HEK293 (cell line): ENCODE data around the gene BBS12.

Experiments used
- CTCF ChIA-PET: fragments of 350-600 bp; formaldehyde crosslinking; extraction: SDS; loops from one replicate; lab custom pipeline; 2021; ENCODE audit warnings: antibody characterized with exemption; lab: Yijun Ruan, JAX
- POLR2A ChIA-PET: fragments of 300-600 bp; formaldehyde crosslinking; extraction: SDS; loops from one replicate; lab custom pipeline; 2020; ENCODE audit warnings: antibody characterized with exemption, inconsistent platforms; lab: Yijun Ruan, JAX
- H3K27ac ChIP-seq: fragments of 200-500 bp; sonication (Bioruptor generic); 2 replicates; pipeline ENCODE4 v1.5.1; 2014; ENCODE audit warnings: low read depth, low read length, control low read depth, inconsistent platforms; ENCODE audit errors: extremely low read depth
- H3K36me3 ChIP-seq, 2 experiments: fragments of 200-500 bp in 1 of 2; sonication (Bioruptor generic) in 1 of 2; 1 replicate in 1 of 2; 2 replicates in 1 of 2; pipeline ENCODE4 v1.5.1; 2014 to 2017; ENCODE audit warnings: inconsistent platforms in 2 of 2, low read length in 2 of 2; ENCODE audit not compliant: control insufficient read depth in 2 of 2, insufficient read depth in 1 of 2
- H3K4me1 ChIP-seq: fragments of 200-500 bp; sonication (Bioruptor generic); 2 replicates; pipeline ENCODE4 v1.5.1; 2014; ENCODE audit warnings: mild to moderate bottlenecking, low read length, inconsistent platforms; ENCODE audit not compliant: control insufficient read depth, insufficient read depth
- H3K4me3 ChIP-seq: 2 replicates; pipeline ENCODE4 v1.5.1; 2011; ENCODE audit warnings: low read depth, mild to moderate bottlenecking, control low read depth, low read length, moderate library complexity
- H3K9me3 ChIP-seq: fragments of 200-500 bp; sonication (Bioruptor generic); 2 replicates; pipeline ENCODE4 v1.5.1; 2014; ENCODE audit warnings: low read depth, low read length, inconsistent platforms; ENCODE audit not compliant: control insufficient read depth, insufficient read depth
- BCL11A ChIP-seq: fragments of 450-650 bp; formaldehyde crosslinking; IDR thresholded peaks from 2 replicates; pipeline ENCODE4 v1.5.1; 2016; ENCODE audit warnings: low read depth, missing biosample characterization, missing genetic modification characterization
- IKZF3 ChIP-seq: fragments of 450-650 bp; IDR thresholded peaks from 2 replicates; pipeline ENCODE4 v1.5.0; 2018; ENCODE audit warnings: missing biosample characterization, mild to moderate bottlenecking, missing genetic modification characterization, moderate library complexity
- MZF1 ChIP-seq: fragments of 450-650 bp; formaldehyde crosslinking; IDR thresholded peaks from 2 replicates; pipeline ENCODE4 v1.5.1; 2017; ENCODE audit warnings: missing biosample characterization, missing genetic modification characterization, borderline replicate concordance
- ZNF174 ChIP-seq: fragments of 450-650 bp; formaldehyde crosslinking; IDR thresholded peaks from 2 replicates; pipeline ENCODE4 v1.5.0; 2017; ENCODE audit warnings: missing biosample characterization, mild to moderate bottlenecking, missing genetic modification characterization
- ZNF221 ChIP-seq: fragments of 450-650 bp; formaldehyde crosslinking; IDR thresholded peaks from 2 replicates; pipeline ENCODE4 v1.5.1; 2017; ENCODE audit warnings: missing biosample characterization, missing genetic modification characterization, borderline replicate concordance
- ZNF324 ChIP-seq: fragments of 450-650 bp; formaldehyde crosslinking; IDR thresholded peaks from 2 replicates; pipeline ENCODE4 v1.5.1; 2016; ENCODE audit warnings: missing biosample characterization, missing genetic modification characterization
- ZNF341 ChIP-seq: fragments of 450-650 bp; formaldehyde crosslinking; IDR thresholded peaks from 2 replicates; pipeline ENCODE4; 2016; ENCODE audit warnings: low read depth, missing biosample characterization, missing genetic modification characterization
- ZNF549 ChIP-seq: fragments of 450-650 bp; IDR thresholded peaks from 2 replicates; pipeline ENCODE4 v1.5.1; 2018; ENCODE audit warnings: missing biosample characterization, missing genetic modification characterization, mild to moderate bottlenecking, inconsistent platforms, moderate library complexity
- ZNF626 ChIP-seq: fragments of 450-650 bp; sonication (Bioruptor Pico); formaldehyde crosslinking; IDR thresholded peaks from 2 replicates; pipeline ENCODE4 v1.5.1; 2018; ENCODE audit warnings: missing biosample characterization, missing genetic modification characterization, inconsistent platforms
- ZNF629 ChIP-seq: fragments of 450-650 bp; formaldehyde crosslinking; IDR thresholded peaks from 2 replicates; pipeline ENCODE4 v1.5.1; 2017; ENCODE audit warnings: missing biosample characterization, missing genetic modification characterization
- ZNF830 ChIP-seq: fragments of 450-650 bp; IDR thresholded peaks from 2 replicates; pipeline ENCODE4 v1.5.0; 2018; ENCODE audit warnings: missing biosample characterization, missing genetic modification characterization, low read depth, mild to moderate bottlenecking, moderate library complexity
- TF ChIP-seq, protein P1 (sequence below): fragments of 450-650 bp; formaldehyde crosslinking; IDR thresholded peaks from 2 replicates; pipeline ENCODE4 v1.5.1; 2016; ENCODE audit warnings: missing biosample characterization, missing genetic modification characterization
- TF ChIP-seq, protein P2 (sequence below): fragments of 450-650 bp; formaldehyde crosslinking; IDR thresholded peaks from 2 replicates; pipeline ENCODE4 v1.5.1; 2016; ENCODE audit warnings: missing biosample characterization, missing genetic modification characterization
- TF ChIP-seq, protein P3 (sequence below): fragments of 450-650 bp; formaldehyde crosslinking; IDR thresholded peaks from 2 replicates; pipeline ENCODE4 v1.5.1; 2017; ENCODE audit warnings: missing biosample characterization, missing genetic modification characterization
- TF ChIP-seq, protein P4 (sequence below): fragments of 450-650 bp; formaldehyde crosslinking; IDR thresholded peaks from 2 replicates; pipeline ENCODE4 v1.5.1; 2016; ENCODE audit warnings: missing biosample characterization, missing genetic modification characterization
- TF ChIP-seq, protein P5 (sequence below): fragments of 450-650 bp; formaldehyde crosslinking; IDR thresholded peaks from 2 replicates; pipeline ENCODE4 v1.5.1; 2016; ENCODE audit warnings: missing biosample characterization, missing genetic modification characterization
- TF ChIP-seq, protein P6 (sequence below): fragments of 450-650 bp; formaldehyde crosslinking; IDR thresholded peaks from 2 replicates; pipeline ENCODE4 v1.5.1; 2016; ENCODE audit warnings: missing biosample characterization, missing genetic modification characterization
- TF ChIP-seq, protein P7 (sequence below): fragments of 450-650 bp; formaldehyde crosslinking; IDR thresholded peaks from 2 replicates; pipeline ENCODE4 v1.5.1; 2016; ENCODE audit warnings: missing biosample characterization, missing genetic modification characterization, borderline replicate concordance
- TF ChIP-seq, protein P8 (sequence below): fragments of 450-650 bp; formaldehyde crosslinking; IDR thresholded peaks from 2 replicates; pipeline ENCODE4 v1.5.1; 2017; ENCODE audit warnings: missing biosample characterization, mild to moderate bottlenecking, missing genetic modification characterization, moderate library complexity

BBS12 gene

DNA sequence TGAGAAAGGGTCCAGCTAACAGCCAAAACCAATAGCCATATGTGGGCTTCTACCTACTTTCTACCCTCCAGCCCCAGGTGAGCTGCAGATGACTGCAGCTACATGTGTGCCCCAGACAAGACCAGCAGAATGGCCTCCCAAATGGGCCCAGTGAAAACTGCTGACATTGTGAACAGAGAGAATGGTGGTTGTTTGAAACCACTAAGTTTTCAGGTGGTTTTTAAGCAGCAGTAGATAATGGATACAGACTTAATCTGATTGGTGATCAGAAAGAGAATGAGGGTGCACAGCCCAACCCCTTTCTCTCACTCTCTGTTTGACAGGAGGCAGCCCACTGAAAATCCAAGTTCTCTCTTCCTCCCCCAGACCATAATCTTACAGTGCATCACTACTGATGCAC, 42.5 kb upstream of the BBS12 start:
- no peaks in the 10 kb centered on the region for H3K4me1 ChIP-seq
- ChIA-PET POLR2A (no interaction called here), CTCF (no interaction called here)
- no peak overlapping the region for H3K4me3 ChIP-seq
- no peak for TF ChIP-seq ZNF830 (tag by site-specific recombination)
- TF ChIP-seq, protein P1, sequence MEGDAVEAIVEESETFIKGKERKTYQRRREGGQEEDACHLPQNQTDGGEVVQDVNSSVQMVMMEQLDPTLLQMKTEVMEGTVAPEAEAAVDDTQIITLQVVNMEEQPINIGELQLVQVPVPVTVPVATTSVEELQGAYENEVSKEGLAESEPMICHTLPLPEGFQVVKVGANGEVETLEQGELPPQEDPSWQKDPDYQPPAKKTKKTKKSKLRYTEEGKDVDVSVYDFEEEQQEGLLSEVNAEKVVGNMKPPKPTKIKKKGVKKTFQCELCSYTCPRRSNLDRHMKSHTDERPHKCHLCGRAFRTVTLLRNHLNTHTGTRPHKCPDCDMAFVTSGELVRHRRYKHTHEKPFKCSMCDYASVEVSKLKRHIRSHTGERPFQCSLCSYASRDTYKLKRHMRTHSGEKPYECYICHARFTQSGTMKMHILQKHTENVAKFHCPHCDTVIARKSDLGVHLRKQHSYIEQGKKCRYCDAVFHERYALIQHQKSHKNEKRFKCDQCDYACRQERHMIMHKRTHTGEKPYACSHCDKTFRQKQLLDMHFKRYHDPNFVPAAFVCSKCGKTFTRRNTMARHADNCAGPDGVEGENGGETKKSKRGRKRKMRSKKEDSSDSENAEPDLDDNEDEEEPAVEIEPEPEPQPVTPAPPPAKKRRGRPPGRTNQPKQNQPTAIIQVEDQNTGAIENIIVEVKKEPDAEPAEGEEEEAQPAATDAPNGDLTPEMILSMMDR (tag by site-specific recombination): no peak
- TF ChIP-seq ZNF341: no peak
- no peak for TF ChIP-seq ZNF324 (tag by site-specific recombination)
- H3K9me3 ChIP-seq: no peaks in the 10 kb centered on the region
- no peak overlapping the region for H3K27ac ChIP-seq
- no peaks in the 10 kb centered on the region for H3K36me3 ChIP-seq

DNA sequence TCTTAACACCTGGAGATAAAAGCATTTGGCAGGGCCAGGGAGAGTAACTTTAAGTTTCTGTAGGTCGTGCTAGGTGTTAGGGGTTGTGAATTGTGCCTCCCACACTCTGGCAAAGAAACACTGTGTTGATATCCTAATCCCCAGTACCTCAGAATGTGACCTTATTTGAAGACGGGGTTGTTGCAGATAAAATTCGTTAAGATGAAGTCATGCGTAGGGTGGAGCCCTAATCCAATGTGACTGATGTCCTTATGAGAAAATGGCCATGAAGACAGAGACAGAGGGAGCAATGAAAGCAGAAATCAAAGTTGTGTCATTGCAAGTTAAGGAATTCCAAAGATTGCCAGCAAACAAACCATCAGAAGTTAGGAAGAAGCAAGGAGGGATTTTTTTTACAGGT, 40.5 kb upstream of the BBS12 start:
- Histone ChIP-seq H3K36me3 (no peaks in the 10 kb centered on the region), H3K9me3 (no peaks in the 10 kb centered on the region), H3K27ac (no peak overlapping the region), H3K4me1 (no peaks in the 10 kb centered on the region), H3K4me3 (no peak overlapping the region)
- CTCF ChIA-PET: interaction anchor here (0.6 kb wide), 1 partner anchor 26 kb away, joined by 3 read pairs; no protein-coding TSS in a partner anchor
- POLR2A ChIA-PET: no interaction called here
- TF ChIP-seq, protein P2, sequence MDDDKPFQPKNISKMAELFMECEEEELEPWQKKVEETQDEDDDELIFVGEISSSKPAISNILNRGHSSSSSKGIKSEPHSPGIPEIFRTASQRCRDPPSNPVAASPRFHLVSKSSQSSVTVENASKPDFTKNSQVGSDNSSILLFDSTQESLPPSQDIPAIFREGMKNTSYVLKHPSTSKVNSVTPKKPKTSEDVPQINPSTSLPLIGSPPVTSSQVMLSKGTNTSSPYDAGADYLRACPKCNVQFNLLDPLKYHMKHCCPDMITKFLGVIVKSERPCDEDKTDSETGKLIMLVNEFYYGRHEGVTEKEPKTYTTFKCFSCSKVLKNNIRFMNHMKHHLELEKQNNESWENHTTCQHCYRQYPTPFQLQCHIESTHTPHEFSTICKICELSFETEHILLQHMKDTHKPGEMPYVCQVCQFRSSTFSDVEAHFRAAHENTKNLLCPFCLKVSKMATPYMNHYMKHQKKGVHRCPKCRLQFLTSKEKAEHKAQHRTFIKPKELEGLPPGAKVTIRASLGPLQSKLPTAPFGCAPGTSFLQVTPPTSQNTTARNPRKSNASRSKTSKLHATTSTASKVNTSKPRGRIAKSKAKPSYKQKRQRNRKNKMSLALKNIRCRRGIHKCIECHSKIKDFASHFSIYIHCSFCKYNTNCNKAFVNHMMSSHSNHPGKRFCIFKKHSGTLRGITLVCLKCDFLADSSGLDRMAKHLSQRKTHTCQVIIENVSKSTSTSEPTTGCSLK (tag by site-specific recombination): no peak
- no peak for TF ChIP-seq ZNF549 (tag by site-specific recombination)
- TF ChIP-seq, protein P3, sequence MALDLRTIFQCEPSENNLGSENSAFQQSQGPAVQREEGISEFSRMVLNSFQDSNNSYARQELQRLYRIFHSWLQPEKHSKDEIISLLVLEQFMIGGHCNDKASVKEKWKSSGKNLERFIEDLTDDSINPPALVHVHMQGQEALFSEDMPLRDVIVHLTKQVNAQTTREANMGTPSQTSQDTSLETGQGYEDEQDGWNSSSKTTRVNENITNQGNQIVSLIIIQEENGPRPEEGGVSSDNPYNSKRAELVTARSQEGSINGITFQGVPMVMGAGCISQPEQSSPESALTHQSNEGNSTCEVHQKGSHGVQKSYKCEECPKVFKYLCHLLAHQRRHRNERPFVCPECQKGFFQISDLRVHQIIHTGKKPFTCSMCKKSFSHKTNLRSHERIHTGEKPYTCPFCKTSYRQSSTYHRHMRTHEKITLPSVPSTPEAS (tag by site-specific recombination): no peak
- no peak for TF ChIP-seq ZNF174 (tag by site-specific recombination)
- TF ChIP-seq, protein P4, sequence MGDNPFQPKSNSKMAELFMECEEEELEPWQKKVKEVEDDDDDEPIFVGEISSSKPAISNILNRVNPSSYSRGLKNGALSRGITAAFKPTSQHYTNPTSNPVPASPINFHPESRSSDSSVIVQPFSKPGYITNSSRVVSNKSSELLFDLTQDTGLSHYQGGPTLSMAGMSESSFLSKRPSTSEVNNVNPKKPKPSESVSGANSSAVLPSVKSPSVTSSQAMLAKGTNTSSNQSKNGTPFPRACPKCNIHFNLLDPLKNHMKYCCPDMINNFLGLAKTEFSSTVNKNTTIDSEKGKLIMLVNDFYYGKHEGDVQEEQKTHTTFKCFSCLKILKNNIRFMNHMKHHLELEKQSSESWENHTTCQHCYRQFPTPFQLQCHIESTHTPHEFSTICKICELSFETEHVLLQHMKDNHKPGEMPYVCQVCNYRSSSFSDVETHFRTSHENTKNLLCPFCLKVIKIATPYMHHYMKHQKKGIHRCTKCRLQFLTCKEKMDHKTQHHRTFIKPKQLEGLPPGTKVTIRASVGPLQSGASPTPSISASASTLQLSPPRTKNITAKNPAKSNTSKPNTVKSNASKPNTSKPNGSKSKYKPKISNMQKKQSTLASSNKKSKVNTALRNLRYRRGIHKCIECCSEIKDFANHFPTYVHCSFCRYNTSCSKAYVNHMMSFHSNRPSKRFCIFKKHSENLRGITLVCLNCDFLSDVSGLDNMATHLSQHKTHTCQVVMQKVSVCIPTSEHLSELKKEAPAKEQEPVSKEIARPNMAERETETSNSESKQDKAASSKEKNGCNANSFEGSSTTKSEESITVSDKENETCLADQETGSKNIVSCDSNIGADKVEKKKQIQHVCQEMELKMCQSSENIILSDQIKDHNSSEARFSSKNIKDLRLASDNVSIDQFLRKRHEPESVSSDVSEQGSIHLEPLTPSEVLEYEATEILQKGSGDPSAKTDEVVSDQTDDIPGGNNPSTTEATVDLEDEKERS: no peak
- TF ChIP-seq IKZF3 (tag by site-specific recombination): no peak
- TF ChIP-seq ZNF221 (tag by site-specific recombination): no peak
- TF ChIP-seq, protein P5, sequence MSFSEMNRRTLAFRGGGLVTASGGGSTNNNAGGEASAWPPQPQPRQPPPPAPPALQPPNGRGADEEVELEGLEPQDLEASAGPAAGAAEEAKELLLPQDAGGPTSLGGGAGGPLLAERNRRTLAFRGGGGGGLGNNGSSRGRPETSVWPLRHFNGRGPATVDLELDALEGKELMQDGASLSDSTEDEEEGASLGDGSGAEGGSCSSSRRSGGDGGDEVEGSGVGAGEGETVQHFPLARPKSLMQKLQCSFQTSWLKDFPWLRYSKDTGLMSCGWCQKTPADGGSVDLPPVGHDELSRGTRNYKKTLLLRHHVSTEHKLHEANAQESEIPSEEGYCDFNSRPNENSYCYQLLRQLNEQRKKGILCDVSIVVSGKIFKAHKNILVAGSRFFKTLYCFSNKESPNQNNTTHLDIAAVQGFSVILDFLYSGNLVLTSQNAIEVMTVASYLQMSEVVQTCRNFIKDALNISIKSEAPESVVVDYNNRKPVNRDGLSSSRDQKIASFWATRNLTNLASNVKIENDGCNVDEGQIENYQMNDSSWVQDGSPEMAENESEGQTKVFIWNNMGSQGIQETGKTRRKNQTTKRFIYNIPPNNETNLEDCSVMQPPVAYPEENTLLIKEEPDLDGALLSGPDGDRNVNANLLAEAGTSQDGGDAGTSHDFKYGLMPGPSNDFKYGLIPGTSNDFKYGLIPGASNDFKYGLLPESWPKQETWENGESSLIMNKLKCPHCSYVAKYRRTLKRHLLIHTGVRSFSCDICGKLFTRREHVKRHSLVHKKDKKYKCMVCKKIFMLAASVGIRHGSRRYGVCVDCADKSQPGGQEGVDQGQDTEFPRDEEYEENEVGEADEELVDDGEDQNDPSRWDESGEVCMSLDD (tag by site-specific recombination): no peak
- TF ChIP-seq, protein P6, sequence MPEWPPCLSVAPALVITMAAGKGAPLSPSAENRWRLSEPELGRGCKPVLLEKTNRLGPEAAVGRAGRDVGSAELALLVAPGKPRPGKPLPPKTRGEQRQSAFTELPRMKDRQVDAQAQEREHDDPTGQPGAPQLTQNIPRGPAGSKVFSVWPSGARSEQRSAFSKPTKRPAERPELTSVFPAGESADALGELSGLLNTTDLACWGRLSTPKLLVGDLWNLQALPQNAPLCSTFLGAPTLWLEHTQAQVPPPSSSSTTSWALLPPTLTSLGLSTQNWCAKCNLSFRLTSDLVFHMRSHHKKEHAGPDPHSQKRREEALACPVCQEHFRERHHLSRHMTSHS (tag by site-specific recombination): no peak
- TF ChIP-seq BCL11A (tag by site-specific recombination): no peak
- no peak for TF ChIP-seq ZNF629 (tag by site-specific recombination)
- TF ChIP-seq ZNF626 (tag by site-specific recombination): no peak
- TF ChIP-seq, protein P7, sequence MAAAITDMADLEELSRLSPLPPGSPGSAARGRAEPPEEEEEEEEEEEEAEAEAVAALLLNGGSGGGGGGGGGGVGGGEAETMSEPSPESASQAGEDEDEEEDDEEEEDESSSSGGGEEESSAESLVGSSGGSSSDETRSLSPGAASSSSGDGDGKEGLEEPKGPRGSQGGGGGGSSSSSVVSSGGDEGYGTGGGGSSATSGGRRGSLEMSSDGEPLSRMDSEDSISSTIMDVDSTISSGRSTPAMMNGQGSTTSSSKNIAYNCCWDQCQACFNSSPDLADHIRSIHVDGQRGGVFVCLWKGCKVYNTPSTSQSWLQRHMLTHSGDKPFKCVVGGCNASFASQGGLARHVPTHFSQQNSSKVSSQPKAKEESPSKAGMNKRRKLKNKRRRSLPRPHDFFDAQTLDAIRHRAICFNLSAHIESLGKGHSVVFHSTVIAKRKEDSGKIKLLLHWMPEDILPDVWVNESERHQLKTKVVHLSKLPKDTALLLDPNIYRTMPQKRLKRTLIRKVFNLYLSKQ: no peak
- TF ChIP-seq, protein P8, sequence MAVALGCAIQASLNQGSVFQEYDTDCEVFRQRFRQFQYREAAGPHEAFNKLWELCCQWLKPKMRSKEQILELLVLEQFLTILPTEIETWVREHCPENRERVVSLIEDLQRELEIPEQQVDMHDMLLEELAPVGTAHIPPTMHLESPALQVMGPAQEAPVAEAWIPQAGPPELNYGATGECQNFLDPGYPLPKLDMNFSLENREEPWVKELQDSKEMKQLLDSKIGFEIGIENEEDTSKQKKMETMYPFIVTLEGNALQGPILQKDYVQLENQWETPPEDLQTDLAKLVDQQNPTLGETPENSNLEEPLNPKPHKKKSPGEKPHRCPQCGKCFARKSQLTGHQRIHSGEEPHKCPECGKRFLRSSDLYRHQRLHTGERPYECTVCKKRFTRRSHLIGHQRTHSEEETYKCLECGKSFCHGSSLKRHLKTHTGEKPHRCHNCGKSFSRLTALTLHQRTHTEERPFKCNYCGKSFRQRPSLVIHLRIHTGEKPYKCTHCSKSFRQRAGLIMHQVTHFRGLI (tag by site-specific recombination): no peak
- TF ChIP-seq MZF1 (tag by site-specific recombination): no peak
- no peak for TF ChIP-seq ZNF830 (tag by site-specific recombination)
